K562 treated with DMSO at 1 percent for 24 hours (cell line): ENCODE measurements around the gene ARHGDIB. TPM values are rescaled to one million over a fixed set of nuclear protein-coding genes. Genes with fewer than 3 reads are reported as not detected.

Source experiments
- total RNA-seq: library from RNA; unstranded; fragments of 300-600 nt; gene quantifications from 2 replicates; pipeline ENCODE4 v1.2.3, GENCODE V29; 2022; ENCODE audit warnings: low read depth; ENCODE audit not compliant: insufficient read depth

Gene ARHGDIB
- 55.8 and 60.8 TPM in 2 replicates for total RNA-seq

DNA sequence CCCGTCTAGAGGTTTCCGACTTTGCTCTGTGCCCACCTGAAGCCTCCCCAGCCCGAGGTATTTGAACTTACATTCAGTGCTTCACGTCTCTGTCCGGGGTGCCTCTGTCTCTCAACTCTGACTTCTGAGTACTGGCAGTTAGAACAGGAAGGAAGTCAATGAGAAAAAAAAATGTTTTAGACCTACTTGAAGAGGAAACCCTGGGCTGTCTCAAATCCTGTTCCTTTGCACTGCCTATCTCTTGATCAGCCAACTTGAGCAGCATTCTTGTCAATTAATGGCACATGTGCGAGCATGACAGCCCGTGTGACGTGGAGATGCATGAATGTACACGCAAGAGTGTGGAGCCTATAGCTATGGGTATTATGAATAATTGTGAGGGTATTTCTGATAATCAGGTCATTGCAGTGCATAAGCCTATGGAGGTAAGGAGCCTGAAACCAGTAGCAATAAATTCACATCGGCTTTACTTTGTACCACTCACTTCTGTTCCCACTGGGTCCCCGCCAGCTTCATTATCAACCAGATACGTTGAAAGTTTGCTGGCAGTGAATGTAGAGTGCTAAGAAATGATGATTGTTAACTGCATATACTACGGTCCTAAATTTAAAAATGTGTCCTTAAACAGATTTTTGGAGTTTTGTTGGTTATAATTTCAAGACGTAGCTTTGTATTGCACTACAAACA, at the start of gene ARHGDIB:
Gene ARHGDIB (minus strand): TSS at position 136 of the 687 bp plus-strand sequence. CDS start 10,889 bp downstream, outside the sequence.

DNA sequence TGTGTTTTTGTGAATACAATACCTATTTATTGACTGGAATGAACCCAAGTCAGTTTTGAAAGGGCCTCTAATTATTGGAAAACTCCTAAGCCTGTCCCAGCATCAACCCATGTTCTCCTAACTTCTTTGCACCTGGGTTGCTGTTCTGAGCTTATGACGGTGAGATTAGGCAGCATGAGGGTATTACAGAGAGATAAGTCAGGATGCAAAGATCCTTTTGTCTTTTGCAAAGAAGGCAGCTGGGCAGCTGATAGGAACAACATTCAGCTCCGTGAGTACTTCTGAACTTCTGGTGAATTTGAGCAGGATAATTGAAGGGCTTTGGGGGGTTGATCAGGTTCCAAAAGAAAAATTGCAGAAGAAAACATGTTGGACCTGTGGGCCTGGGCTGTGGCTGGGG, 11.4 kb upstream of the ARHGDIB start, which contains the start of gene PDE6H:
Gene PDE6H (plus strand): TSS at position 227 of the 400 bp plus-strand sequence. CDS start 4,971 bp downstream, outside the sequence.

DNA sequence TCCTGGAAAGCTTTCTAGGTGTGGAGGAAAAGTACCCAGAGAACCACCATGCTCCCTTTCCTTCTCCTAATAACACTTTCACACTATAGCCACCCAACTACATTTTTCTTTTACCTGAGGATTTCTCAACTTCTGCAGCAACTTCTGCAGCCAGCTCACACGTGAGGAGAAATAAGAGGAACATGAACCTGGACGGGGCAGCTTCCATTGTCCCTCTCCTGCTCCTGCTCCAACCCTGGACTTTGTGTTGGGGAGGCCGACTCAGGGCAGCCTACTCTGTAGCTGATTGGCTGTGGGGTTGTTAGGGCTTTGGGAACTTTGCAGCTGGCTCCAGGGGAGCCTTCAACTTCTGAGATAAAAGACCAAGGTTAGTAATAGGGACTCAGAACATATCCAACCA, 23.1 kb downstream of the ARHGDIB start, which contains the start of gene ERP27:
Gene ERP27 (minus strand): TSS at position 237 of the 400 bp plus-strand sequence. CDS start 29 bp downstream, at position 208.

Other genes starting within 250 kb of the ARHGDIB start
- 27.4 and 28.5 TPM in 2 replicates for gene WBP11, start 158.1 kb downstream of the ARHGDIB start, total RNA-seq
- gene C12orf60, start 157.9 kb downstream of the ARHGDIB start, total RNA-seq: 0.66 and 1.0 TPM in 2 replicates
- not detected in 2 replicates for gene SMCO3, start 147.4 kb downstream of the ARHGDIB start, total RNA-seq
- not detected in 2 replicates for gene ART4, start 118.1 kb downstream of the ARHGDIB start, total RNA-seq
- gene MGP, start 75.7 kb downstream of the ARHGDIB start, total RNA-seq: not detected in 2 replicates
- gene ERP27, start 23.1 kb downstream of the ARHGDIB start, total RNA-seq: not detected in 2 replicates
- gene PDE6H, start 11.4 kb upstream of the ARHGDIB start, total RNA-seq: not detected in 2 replicates